Adrenal gland (tissue), 12 donors: Measurements from ENCODE around the gene JARID2. TPM values are rescaled to one million over a fixed set of nuclear protein-coding genes. Genes with fewer than 3 reads are reported as not detected.

Experiments used
- DNase-seq, 7 donors: peaks; one replicate each; pipeline ENCODE4 v3.0.0-alpha.2; 2019 to 2020
- H3K27ac ChIP-seq, 5 donors: fragments of 200-600 bp; sonication (generic) in 4 of 5; 1 replicate in 3 of 5; 2 replicates in 2 of 5; pipeline versions ENCODE4 v1.5.1 to v1.8.0; 2016 to 2020; ENCODE audit warnings: mild to moderate bottlenecking in 1 of 5
- H3K27me3 ChIP-seq: fragments of 200-600 bp; 2 replicates; pipeline ENCODE4 v1.8.0; 2021
- H3K36me3 ChIP-seq, 2 donors: fragments of 200-600 bp; replicated peaks in 1 of 2; 1 replicate in 1 of 2; 2 replicates in 1 of 2; pipeline versions ENCODE4 v1.5.1 to v1.8.0; 2018 to 2022
- H3K4me1 ChIP-seq, 2 donors: fragments of 200-600 bp; replicated peaks in 1 of 2; 1 replicate in 1 of 2; 2 replicates in 1 of 2; pipeline versions ENCODE4 v1.5.1 to v1.8.0; 2018 to 2021
- H3K4me3 ChIP-seq, 4 donors: fragments of 200-600 bp; sonication (generic) in 3 of 4; one replicate each; pipeline ENCODE4 v1.5.1; 2016 to 2018
- H3K9me3 ChIP-seq, 3 donors: fragments of 200-600 bp; sonication (generic) in 1 of 3; replicated peaks in 1 of 3; 1 replicate in 2 of 3; 2 replicates in 1 of 3; pipeline versions ENCODE4 v1.5.1 to v1.8.0; 2016 to 2021
- CTCF ChIP-seq, 6 experiments: fragments of 450-650 bp in 4 of 6; fragments of 200-600 bp in 2 of 6; sonication (generic) in 1 of 6; IDR thresholded peaks; 1 replicate in 5 of 6; 2 replicates in 1 of 6; pipeline versions ENCODE4 v1.5.1 to v1.8.0; 2016 to 2021; ENCODE audit warnings: antibody characterized with exemption in 6 of 6, mild to moderate bottlenecking in 2 of 6, moderate library complexity in 1 of 6
- POLR2A ChIP-seq, 2 donors: fragments of 450-650 bp; IDR thresholded peaks; one replicate each; pipeline ENCODE4 v1.6.1; 2017; ENCODE audit warnings: antibody characterized with exemption in 2 of 2, mild to moderate bottlenecking in 2 of 2, moderate library complexity in 1 of 2
- WGBS, 4 donors: extraction: QIAGEN DNeasy Blood & Tissue Kit in 2 of 4; methylation state at CpG; one replicate each; pipeline versions ENCODE4 v1.1.5 to v1.1.7; 2013 to 2017; 5-methylcytosine and 5-hydroxymethylcytosine counted together
- intact Hi-C, 2 donors: fragments of 100-400 bp; cut with DNase I; formaldehyde crosslinking; loops; one replicate each; pipeline versions ENCODE4 v1.14.1 to v1.15.0; 2022 to 2023
- polyA plus RNA-seq, 3 donors: library from polyadenylated mRNA; stranded (reverse); fragments of 200-250 nt in 2 of 3; fragments of 350-450 nt in 1 of 3; fragmentation: Illumina TruSeq in 1 of 3; extraction: RNeasy Lipid Tissue Mini Kit (QIAGEN cat#74804) in 1 of 3; gene quantifications; one replicate each; pipeline ENCODE4 v1.2.3, GENCODE V29; 2013 to 2014
- total RNA-seq, 9 donors: library from RNA; depleted of rRNA in 4 of 9; stranded (reverse); fragments of >200 nt in 4 of 9; fragments of 120-200 nt in 1 of 9; fragmentation: NEBNext Ultra II Directional in 1 of 9; extraction: Animal tissue kit (Norgen Biotek cat#: 25700) in 1 of 9; gene quantifications; one replicate each; pipeline versions ENCODE4 v1.1.0 to v1.2.4, GENCODE V29; 2013 to 2023
- donor health status: healthy with polysubstance abuse.
- donor health status: Bipolar disorder and iron deficiency.
- donor health status: DM: yes; HTN: yes; CAD: no.
- donor health status: DM: no; HTN: no; CAD: no.
- donor health status: DM: no; HTN: no; CAD: no.
- donor health status: DM: yes; HTN: yes; CAD: no.

The JARID2 gene
- total and polyA plus RNA-seq, 12 donors = 3.0 to 13.6 (median 8.2) TPM

GRCh38 chr6:15304337-15305042 lies 58.6 kb downstream of the JARID2 start:
- no peak for DNase-seq
- Histone ChIP-seq H3K4me3 (no peak overlapping the region), H3K36me3 (no peaks in the 10 kb centered on the region), H3K9me3 (no peaks in the 10 kb centered on the region), H3K27ac (no peak overlapping the region), H3K4me1 (peaks cover 18 to 53% of the 10 kb centered on the region in 2 donors), H3K27me3 (no peaks in the 10 kb centered on the region)
- intact Hi-C loops = no loop called here
- TF ChIP-seq CTCF (IDR thresholded peaks at IDR 0.05) (no peak), POLR2A (IDR thresholded peaks at IDR 0.05) (no peak)
- WGBS, 4 donors = 44 to 51% (median 45%) methylated on average over 4 of the region's 4 CpGs

GRCh38 chr6:15305496-15305895 lies 59.6 kb downstream of the JARID2 start:
- Histone ChIP-seq H3K9me3 (no peaks in the 10 kb centered on the region), H3K27ac (no peak overlapping the region), H3K4me1 (peaks cover 18 to 52% of the 10 kb centered on the region in 2 donors), H3K4me3 (no peak overlapping the region), H3K36me3 (no peaks in the 10 kb centered on the region), H3K27me3 (no peaks in the 10 kb centered on the region)
- TF ChIP-seq CTCF (IDR thresholded peaks at IDR 0.05) (no peak), POLR2A (IDR thresholded peaks at IDR 0.05) (no peak)
- no peak for DNase-seq
- intact Hi-C loops = no loop called here

- TF ChIP-seq CTCF (IDR thresholded peaks at IDR 0.05) = no peak
- no peak for TF ChIP-seq POLR2A (IDR thresholded peaks at IDR 0.05)
- H3K36me3 ChIP-seq = no peaks in the 10 kb centered on the region
- no peaks in the 10 kb centered on the region for H3K27me3 ChIP-seq
- WGBS, 4 donors = 82 to 92% (median 85%) methylated on average over 7 of the region's 7 CpGs
- no peak for DNase-seq
- H3K9me3 ChIP-seq = no peaks in the 10 kb centered on the region
- H3K27ac ChIP-seq = no peak overlapping the region
- H3K4me3 ChIP-seq = no peak overlapping the region
- intact Hi-C loops = no loop called here
- peaks cover 18 to 54% of the 10 kb centered on the region in 2 donors for H3K4me1 ChIP-seq
Measured at GRCh38 chr6:15305909-15306308, 60.0 kb downstream of the JARID2 start.

GRCh38 chr6:15308435-15309213 lies 62.8 kb downstream of the JARID2 start:
- Histone ChIP-seq H3K4me1 (peaks cover 25 to 60% of the 10 kb centered on the region in 2 donors), H3K36me3 (no peaks in the 10 kb centered on the region), H3K27ac (peak overlapping the region in 2 of 5 donors; percentile 22 to 43), H3K27me3 (no peaks in the 10 kb centered on the region), H3K4me3 (no peak overlapping the region), H3K9me3 (no peaks in the 10 kb centered on the region)
- intact Hi-C loops = no loop called here
- no peak for DNase-seq
- 38 to 46% (median 40%) methylated on average over 5 of the region's 5 CpGs for WGBS, 4 donors
- TF ChIP-seq POLR2A (IDR thresholded peaks at IDR 0.05) (no peak), CTCF (IDR thresholded peaks at IDR 0.05) (no peak)
